ENCODE measurements around the gene PRR16.

DNA sequence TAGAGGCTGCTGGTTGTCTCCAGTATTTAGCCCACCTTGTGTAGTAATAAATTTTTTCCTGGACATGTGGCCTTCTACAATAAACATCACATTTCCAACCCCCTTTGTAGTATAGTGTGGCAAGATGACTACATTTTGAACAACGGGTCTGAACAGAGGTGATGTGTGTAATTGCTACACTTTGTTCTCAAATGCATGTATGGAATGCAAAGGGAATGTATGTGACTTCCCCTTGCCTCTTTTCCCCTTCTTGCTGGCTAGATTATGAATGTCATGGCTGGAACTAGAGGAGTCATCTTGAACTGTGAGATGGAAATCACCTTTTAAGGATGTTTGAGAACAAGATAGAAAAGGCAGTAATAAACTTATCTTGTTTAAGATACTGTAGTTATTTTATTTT, 54.5 kb downstream of the PRR16 start:
- TF ChIP-seq, protein P1, sequence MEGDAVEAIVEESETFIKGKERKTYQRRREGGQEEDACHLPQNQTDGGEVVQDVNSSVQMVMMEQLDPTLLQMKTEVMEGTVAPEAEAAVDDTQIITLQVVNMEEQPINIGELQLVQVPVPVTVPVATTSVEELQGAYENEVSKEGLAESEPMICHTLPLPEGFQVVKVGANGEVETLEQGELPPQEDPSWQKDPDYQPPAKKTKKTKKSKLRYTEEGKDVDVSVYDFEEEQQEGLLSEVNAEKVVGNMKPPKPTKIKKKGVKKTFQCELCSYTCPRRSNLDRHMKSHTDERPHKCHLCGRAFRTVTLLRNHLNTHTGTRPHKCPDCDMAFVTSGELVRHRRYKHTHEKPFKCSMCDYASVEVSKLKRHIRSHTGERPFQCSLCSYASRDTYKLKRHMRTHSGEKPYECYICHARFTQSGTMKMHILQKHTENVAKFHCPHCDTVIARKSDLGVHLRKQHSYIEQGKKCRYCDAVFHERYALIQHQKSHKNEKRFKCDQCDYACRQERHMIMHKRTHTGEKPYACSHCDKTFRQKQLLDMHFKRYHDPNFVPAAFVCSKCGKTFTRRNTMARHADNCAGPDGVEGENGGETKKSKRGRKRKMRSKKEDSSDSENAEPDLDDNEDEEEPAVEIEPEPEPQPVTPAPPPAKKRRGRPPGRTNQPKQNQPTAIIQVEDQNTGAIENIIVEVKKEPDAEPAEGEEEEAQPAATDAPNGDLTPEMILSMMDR (IDR thresholded peaks at IDR 0.05; ENCODE audit: insufficient read depth, low read length, poor library complexity, severe bottlenecking), result no peak
- TF ChIP-seq EZH2phosphoT487 (conservative IDR thresholded peaks at IDR 0.05; ENCODE audit: low read length), result no peak
